SHP77 (cell line): ENCODE data around the gene PTGDS.

Source experiments
- DNase-seq, 2 experiments: peaks; one replicate each; lab custom pipeline; 2025; lab: John Stamatoyannopoulos, UW

The PTGDS gene

GRCh38 chr9:136945333-136946227 lies 31.7 kb upstream of the PTGDS start:
- DNase-seq, result no peak

- no peak for DNase-seq
These were observed 30.9 kb upstream of the PTGDS start for GRCh38 chr9:136946228-136947027.

- DNase-seq, result no peak
These were observed 30.0 kb upstream of the PTGDS start for GRCh38 chr9:136947028-136947891.

GRCh38 chr9:136947955-136948510 lies 29.3 kb upstream of the PTGDS start:
- DNase-seq, result peak; percentile 35 to 41

GRCh38 chr9:136949239-136949816 lies 28.0 kb upstream of the PTGDS start:
- peak in 1 of 2 experiments; percentile 63 for DNase-seq

GRCh38 chr9:136949817-136950655 lies 27.3 kb upstream of the PTGDS start:
- peak; percentile 90 to 93 for DNase-seq

- DNase-seq, result no peak
These were observed 26.5 kb upstream of the PTGDS start for GRCh38 chr9:136950656-136951276.

GRCh38 chr9:136951541-136952320 lies 25.6 kb upstream of the PTGDS start, which contains the start of gene LCN12:
Gene LCN12 (plus strand): TSS chr9:136952273. CDS start chr9:136952328, 55 bp downstream.
- no peak for DNase-seq

- DNase-seq, result no peak
These were observed 24.9 kb upstream of the PTGDS start for GRCh38 chr9:136952321-136952850.

- no peak for DNase-seq
These were observed 24.2 kb upstream of the PTGDS start for GRCh38 chr9:136952876-136953770.

- no peak for DNase-seq
These were observed 23.5 kb upstream of the PTGDS start for GRCh38 chr9:136953771-136954269.

GRCh38 chr9:136954270-136955083 lies 22.8 kb upstream of the PTGDS start:
- DNase-seq, result no peak

- no peak for DNase-seq
These were observed 21.9 kb upstream of the PTGDS start for GRCh38 chr9:136955202-136955942.

- DNase-seq, result no peak
These were observed 21.4 kb upstream of the PTGDS start for GRCh38 chr9:136955943-136956335.

GRCh38 chr9:136956604-136957003 lies 20.7 kb upstream of the PTGDS start:
- no peak for DNase-seq

- no peak for DNase-seq
These were observed 19.8 kb upstream of the PTGDS start for GRCh38 chr9:136957461-136957860.
